Measurements from ENCODE around the gene PRAMEF10.
"Not testable (repeated sequence)": the region's sequence is repeated elsewhere in the genome, so short reads cannot be mapped to it uniquely, and the experiment has no call there.

The PRAMEF10 gene

GRCh38 chr1:12898170-12898569 lies at the start of gene PRAMEF10:
Gene PRAMEF10 (minus strand): TSS chr1:12898270. CDS start chr1:12895847, 2,423 bp downstream.
- DNase-seq, result not testable (repeated sequence)

GRCh38 chr1:12947480-12947879 lies 49.4 kb upstream of the PRAMEF10 start, which contains the start of gene PRAMEF6:
Gene PRAMEF6 (minus strand): TSS chr1:12947580. CDS start chr1:12942518, 5,062 bp downstream.
- not testable (repeated sequence) for DNase-seq

GRCh38 chr1:12924368-12924767 lies 26.3 kb upstream of the PRAMEF10 start:
- not testable (repeated sequence) for DNase-seq

GRCh38 chr1:12921749-12922148 lies 23.7 kb upstream of the PRAMEF10 start:
- not testable (repeated sequence) for DNase-seq

- not testable (repeated sequence) for DNase-seq
Measured at GRCh38 chr1:12916310-12916709, 18.2 kb upstream of the PRAMEF10 start, which contains the start of gene PRAMEF7. Gene PRAMEF7 (plus strand): TSS chr1:12916610. CDS start chr1:12917693, 1,083 bp downstream.

GRCh38 chr1:12903793-12904572 lies 5.9 kb upstream of the PRAMEF10 start:
- not testable (repeated sequence) for DNase-seq

- DNase-seq, result not testable (repeated sequence)
Measured at GRCh38 chr1:12899186-12899585, 1.1 kb upstream of the PRAMEF10 start.

- DNase-seq, result not testable (repeated sequence)
Measured at GRCh38 chr1:12886101-12886500, 12.0 kb downstream of the PRAMEF10 start, which contains the start of gene PRAMEF4. Gene PRAMEF4 (minus strand): TSS chr1:12886201. CDS start chr1:12883394, 2,807 bp downstream.

GRCh38 chr1:12878453-12878852 lies 19.6 kb downstream of the PRAMEF10 start:
- not testable (repeated sequence) for DNase-seq

GRCh38 chr1:12863131-12863880 lies 34.8 kb downstream of the PRAMEF10 start:
- DNase-seq, result not testable (repeated sequence)

GRCh38 chr1:12856786-12857185 lies 41.3 kb downstream of the PRAMEF10 start, which contains the start of gene PRAMEF2:
Gene PRAMEF2 (plus strand): TSS chr1:12857086. CDS start chr1:12859010, 1,924 bp downstream.
- not testable (repeated sequence) for DNase-seq

- no peak for DNase-seq
Measured at GRCh38 chr1:12851779-12852178, 46.3 kb downstream of the PRAMEF10 start.

GRCh38 chr1:12848620-12849019 lies 49.5 kb downstream of the PRAMEF10 start, which contains the start of gene HNRNPCL1:
Gene HNRNPCL1 (minus strand): TSS chr1:12848720. CDS start chr1:12848289, 431 bp downstream.
- DNase-seq, result not testable (repeated sequence)

Data from NCI-H1105 treated with DMSO at 0.1 percent for 48 hours (cell line).